ENCODE results near the gene ODF2.
"Not testable (repeated sequence)": the region's sequence is repeated elsewhere in the genome, so short reads cannot be mapped to it uniquely, and the experiment has no call there.

ODF2 gene

DNA sequence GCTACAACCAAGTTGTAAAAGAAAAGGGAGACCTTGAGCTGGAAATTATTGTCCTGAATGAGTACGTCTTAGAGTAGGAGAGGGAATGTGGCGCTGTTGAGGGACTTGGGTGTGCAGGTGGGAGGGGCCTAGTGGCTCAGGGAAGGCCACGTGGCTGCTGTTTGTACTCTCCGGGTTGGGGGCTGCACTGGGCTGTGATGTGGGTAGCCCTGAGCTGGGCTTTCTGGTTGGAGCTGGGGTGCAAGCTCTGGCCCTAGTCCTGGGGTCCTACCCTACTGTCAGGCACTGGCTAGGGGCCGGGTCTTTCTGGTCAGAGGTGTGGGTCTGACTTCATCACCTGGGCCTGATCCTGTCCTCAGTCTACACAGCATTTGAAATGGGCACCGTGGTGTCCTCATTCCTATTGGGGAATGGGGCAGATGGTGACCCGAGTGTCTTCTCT lies 29.6 kb downstream of the ODF2 start:
- no peak for DNase-seq

DNA sequence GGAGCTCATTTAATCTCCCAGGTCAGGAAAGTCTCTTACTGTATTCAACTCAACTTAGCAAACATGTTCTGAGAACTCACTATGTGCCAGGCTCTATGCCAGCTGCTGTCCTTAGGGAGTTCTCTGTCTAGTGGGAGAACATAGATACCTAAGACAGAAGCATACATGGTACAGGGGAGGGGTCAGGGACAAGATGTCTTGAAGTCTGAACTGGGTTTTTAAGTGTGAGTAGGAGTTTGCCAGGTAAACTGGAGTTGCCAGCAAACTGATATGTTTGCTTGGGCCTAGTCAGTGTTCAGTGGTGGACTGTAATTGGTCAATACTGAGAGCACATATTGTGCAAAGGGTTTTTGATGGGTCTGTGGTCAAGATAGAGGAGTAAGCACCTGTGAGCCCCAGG lies 30.4 kb downstream of the ODF2 start:
- DNase-seq: no peak

DNA sequence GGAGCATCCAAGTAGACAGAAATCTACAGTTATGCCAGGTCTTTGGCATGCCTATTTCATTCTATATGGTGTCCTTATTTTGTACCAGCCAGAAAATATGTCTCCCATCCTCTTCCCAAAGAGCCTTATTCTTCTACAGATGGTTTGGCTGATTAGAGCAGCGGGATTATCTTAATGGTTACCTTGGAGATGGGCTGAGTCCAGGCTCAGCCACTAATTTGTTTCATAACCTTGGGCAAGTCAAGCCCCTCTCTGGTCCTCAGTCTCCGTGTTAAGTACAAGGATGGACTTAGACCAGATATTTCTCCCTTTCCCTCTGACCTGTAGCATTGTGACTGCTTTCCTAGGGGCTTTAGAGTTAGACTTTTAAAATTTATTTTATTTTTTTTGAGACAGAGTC lies 37.6 kb downstream of the ODF2 start:
- no peak for DNase-seq

DNA sequence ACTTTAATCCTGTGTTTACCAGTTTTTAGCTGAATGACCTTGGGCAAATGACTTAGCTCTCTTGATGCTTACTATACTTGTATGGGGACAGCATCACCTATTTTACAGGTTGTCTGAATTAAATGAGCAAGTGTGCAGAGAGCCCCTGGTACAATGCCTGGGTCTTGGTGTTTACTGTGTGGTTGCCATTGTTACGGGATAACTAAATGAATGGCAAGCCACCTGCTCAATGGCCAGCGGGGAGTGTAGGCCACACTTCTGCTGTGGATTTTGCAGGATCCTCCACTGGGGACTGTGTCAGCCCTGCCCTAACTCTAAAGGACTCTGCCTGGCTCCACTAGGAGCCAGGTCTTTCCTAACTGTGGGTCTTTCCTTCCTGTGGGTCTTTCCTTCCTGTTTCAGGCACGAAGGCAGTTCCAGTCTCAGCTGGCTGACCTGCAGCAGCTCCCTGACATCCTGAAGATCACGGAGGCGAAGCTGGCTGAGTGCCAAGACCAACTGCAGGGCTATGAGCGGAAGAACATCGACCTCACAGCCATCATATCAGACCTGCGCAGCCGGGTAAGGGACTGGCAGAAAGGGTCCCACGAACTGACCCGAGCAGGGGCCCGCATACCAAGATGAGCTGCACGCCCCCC lies 38.4 kb downstream of the ODF2 start:
- no peak for DNase-seq

DNA sequence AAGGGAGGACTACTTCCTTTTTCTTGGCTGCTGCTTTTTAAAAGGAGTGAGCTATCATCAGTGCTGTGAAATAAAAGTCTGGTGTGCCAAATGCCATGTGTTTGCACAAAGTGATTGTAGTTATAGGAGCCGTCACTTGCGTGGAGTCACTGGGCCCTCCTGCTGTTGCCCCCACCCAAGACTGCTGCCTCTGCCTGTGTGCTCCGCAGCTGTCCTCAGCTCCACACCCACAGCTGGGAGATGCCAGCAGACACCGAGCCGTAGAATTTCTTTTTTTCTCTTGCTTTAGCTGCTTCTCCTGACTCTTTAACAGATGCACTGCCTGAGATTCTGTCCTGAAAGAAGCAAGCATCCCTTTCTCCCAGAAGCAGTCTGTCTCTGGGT lies 38.9 kb downstream of the ODF2 start:
- no peak for DNase-seq

DNA sequence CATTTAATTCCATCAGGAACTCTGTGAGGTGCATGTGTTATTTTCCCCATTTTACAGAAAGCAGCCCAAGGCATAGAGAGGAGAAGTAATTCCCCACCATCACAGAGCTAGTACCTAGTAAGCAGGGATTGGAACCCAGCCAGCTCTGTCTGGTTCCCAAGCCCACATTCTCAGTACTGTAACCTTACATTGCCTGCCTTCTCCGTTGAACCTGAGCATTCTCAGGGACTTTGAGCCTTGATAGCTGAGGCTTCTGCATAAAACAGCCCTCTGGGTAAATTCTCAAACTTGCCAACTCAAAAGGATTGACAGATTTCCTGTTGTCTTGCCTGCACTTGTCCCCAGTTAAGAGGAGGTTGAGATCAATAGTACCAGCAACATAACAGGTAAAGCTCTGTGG lies 39.5 kb downstream of the ODF2 start:
- DNase-seq: no peak

DNA sequence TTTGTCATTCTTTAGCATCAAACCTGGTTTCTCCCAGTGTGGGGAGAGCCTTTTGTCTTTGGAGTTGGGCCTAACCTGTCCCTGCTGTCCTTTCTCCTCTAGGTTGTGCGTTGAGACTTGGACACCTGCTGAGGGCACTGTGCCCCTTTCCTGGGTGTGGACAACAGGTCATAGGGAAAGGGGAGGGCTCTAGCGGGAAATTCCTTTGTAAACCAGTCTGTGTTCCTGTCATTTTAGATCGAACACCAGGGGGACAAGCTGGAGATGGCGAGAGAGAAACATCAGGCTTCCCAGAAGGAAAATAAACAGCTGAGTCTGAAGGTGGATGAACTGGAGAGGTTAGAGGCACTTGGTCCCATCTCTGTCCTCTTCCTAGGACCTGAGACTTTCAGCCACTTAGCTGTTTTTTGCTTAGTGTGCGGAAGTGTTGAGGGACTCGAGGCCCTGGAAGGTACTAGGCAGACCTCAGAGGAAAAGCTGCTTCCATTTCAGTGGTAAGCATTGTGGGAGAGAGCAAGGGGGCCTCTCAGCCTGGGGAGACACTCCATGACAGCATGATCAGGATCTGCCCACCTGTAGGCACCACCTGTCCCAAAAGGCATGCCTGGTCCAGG lies 40.1 kb downstream of the ODF2 start:
- no peak for DNase-seq

DNA sequence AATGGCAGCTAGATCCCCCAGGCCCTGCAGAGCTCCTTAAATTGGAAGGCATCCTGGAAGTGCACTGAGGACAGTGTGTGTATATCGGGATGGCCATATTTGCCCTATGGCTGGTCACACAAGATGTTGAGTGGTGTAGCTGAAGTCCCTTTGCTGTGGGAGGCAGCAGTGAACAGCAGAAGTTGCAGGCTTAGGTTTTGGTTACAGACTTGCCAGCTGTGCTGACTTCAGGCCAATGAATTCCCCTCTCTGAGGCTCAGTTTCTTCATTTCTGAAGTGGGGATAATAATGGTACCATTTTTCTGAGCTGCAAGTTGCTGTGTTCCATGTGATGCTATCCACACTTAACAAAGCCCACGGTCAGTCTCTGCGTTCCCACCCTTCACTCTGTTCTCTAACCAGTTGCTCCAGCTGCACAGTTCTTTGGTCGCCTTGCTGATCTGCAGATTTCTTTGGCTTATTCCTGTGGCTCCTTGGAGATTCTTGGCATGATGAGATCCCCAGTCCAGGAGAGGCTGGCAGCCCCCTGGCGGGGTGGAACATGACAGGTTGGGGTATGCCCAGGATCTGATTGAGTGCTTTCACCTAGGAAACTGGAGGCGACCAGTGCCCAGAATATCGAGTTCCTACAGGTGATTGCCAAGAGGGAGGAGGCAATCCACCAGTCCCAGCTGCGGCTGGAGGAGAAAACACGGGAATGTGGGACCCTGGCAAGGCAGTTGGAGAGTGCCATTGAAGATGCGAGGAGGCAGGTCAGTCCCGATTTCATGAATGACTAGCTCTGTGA lies 42.2 kb downstream of the ODF2 start:
- no peak for DNase-seq

DNA sequence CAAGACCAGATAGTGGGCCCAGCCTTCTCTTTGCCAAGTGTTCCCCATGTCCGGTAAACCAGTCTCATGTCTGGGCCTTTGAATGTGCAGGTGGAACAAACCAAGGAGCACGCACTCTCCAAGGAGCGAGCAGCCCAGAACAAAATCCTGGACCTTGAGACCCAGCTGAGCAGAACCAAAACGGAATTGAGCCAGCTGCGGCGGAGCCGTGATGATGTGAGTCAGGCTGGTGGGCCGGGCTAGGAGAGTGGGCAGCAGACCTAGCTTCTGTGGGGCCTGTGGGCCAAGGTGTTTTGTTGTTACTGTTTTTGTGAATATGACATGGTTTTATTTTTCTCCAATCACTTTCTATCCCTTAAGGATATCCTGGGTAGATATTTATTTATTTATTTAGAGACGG lies 43.1 kb downstream of the ODF2 start:
- DNase-seq: no peak

DNA sequence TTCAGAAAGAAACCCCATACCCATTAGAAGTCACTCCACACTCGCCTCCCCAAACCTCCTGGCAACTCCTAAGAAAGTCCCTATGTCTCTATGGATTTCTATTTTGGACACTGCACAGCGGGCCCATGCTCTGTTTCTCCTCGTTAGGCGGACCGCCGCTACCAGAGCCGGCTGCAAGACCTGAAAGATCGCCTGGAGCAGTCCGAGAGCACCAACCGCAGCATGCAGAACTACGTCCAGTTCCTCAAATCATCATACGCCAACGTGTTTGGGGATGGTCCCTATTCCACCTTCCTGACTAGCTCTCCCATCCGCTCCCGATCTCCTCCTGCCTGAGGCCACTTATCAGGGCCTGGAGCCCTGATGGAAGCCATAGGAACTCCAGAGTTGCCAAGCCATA lies 44.1 kb downstream of the ODF2 start:
- DNase-seq: no peak

DNA sequence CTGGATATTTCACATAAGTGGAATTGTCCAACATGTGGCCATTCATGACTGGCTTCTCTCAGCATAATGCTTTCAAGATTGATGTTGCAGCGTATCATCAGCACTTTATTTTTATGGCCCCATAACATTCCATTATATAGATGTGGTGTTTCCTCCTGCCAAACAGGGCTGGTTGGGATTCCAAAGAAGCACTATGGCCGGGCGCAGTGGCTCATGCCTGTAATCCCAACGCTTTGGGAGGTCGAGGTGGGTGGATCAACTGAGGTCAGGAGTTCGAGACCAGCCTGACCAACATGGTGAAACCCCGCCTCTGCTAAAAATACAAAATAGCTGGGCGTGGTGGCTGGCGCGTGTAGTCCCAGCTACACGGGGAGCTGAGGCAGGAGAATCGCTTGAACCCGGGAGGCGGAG lies 47.6 kb downstream of the ODF2 start:
- not testable (repeated sequence) for DNase-seq

DNA sequence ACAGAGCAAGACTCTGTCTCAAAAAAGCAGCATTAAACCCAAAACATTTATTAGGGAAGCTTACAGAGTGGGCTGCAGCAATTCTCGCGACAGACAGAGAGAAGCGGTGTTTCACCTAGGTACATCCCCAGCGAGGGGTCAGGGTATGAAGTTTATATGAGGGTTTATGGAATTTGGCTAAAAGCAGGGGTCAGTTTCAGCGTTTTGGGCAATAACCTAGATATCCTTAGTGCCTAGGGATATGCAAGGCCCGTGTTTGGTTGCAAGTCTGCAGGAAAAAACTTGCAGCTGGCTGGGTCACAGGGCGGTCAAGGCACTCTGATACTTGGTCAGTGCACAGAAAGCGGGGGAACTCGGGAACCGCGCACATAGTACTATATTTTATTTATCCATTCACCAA lies 48.1 kb downstream of the ODF2 start:
- DNase-seq: peak in 1 of 2 donors; percentile 6

DNA sequence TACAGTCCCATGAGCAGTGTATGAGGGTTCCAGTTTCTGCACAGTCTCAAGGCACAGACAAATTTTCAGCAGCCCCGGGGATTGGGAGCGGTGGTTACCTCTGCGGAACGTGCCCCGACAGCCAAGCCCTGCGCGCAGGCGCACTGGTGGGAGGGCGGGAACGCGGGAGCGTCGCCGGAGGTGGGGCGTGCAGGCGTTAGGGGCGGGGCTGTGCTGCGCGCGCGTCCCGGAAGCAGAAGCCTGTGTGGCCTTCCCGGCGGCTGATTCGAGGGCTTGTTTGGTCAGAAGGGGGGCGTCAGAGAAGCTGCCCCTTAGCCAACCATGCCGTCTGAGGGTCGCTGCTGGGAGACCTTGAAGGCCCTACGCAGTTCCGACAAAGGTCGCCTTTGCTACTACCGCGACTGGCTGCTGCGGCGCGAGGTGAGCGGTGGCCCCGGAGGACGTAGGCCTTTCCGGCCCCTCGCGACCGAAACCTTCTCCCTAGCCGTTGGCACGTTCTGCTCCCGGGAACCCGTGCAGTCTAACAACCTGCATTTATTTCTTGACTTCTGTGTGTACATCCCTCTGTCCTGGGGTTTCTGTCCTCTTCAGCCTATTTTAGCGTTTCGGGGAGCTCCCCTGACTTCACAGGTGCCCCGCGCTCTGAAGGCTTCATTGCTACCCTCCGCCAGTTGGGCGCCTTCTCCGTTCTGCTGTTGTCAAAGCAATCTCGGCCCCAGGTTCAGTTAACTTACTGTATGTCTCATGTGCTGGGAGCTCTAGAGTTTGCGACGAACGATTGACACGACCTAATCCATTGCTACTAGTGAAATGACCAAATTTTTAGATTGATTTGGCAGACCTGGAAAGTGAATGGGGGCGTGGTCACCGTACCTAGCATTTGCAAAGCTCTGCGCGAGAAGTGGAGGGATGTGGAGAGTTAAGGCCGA lies 48.9 kb downstream of the ODF2 start, which contains the start of gene GLE1:
GLE1 (plus strand) TSS at position 235 of the 929 bp plus-strand sequence; CDS start at position 322, 87 bp downstream.
- peak; percentile 94 to 97 for DNase-seq

DNA sequence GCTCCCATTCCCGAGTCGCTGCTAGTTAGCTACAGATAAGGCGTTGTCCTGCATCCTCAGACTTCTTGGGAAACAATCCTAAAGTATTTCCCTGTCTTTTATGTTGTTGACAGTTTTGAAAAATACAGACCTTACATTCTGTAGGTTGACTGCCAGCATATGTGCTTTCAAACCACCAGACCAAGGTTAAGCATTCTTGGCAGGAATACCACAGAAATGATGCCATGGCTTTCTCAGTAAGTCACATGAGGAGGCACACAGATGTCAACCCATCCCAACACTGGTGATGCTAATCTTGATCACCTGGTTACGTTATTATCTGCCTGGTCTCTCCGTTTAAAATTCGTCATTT lies 49.6 kb downstream of the ODF2 start:
- no peak for DNase-seq

DNA sequence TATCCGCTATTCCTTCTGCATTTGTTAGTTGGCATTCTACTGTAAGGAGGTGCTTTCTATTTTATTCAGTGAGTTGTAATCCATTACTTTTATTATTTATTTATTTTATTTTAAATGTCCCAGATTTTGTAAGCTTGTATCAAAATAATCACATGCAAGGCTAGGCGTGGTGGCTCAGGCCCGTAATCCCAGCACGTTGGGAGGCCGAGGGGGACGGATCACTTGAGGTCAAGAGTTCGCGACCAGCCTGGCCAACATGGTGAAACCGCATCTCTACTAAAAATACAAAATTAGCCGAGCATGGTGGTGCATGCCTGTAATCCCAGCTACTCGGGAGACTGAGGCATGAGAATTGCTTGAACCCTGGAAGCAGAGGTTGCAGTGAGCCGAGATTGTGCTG lies 50.1 kb downstream of the ODF2 start:
- DNase-seq: not testable (repeated sequence)

DNA sequence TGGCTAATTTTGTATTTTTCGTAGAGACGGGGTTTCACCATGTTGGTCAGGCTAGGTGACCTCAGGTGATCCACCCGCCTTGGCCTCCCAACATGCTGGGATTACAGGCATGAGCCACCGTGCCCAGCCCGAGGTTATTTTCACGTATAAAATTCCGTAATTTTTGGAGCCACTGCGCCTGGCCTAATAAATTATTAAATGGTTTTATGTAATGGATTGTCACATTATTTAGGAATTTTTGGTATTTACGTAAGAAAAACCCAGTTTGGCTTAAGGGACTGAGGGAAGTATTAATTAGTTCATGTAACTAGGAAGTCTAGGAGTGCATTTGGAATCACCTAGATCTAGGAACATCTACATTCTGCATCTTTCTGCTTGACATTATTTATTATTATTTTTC lies 57.0 kb downstream of the ODF2 start:
- DNase-seq: no peak

DNA sequence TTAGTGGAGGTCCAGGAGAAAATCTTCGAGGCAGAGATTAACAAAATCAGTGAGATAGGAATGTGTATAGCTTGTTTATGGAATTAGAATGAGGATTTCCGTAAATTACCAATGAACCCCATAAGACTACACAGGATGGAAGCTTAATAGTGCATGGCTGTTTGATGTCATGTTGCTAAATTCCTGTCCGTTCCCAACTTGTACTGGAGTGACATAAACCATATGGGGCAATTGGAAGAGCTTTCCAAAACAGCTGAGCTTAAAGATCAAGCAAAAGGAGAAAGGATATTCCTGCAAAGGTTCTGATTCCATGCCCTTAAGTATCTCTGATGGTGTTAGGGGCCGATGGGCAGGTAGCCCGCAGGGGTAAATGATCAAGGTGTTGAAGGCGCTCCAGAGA lies 66.2 kb downstream of the ODF2 start:
- no peak for DNase-seq

DNA sequence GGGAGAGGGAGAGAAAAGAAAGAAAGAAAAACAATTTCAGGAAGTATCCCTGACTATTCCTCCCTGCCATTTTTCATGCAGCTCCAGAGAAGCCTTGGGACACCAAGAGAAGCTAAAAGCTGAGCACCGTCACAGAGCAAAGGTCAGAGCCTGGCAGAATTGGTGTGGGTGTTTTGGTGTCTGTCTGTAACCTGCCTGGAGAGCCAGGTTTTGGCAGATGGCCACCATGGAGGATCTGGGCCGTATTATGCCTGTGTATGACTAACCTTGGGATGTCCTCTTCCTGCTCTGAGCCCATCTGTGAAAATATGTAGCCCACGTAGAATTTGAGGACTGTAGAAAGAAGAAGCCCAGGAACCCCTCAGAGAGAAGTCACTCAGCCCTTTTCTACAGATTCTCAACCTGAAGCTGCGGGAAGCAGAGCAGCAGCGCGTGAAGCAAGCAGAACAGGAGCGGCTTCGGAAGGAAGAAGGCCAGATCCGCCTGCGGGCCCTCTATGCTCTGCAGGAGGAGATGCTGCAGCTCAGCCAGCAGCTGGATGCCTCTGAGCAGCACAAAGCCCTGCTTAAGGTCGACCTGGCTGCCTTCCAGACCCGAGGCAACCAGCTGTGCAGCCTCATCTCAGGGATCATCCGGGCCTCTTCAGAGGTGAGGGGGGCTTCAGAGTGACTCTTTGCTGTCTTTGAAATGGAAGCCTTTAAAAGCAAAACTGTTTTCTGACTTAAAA lies 67.6 kb downstream of the ODF2 start:
- no peak for DNase-seq

DNA sequence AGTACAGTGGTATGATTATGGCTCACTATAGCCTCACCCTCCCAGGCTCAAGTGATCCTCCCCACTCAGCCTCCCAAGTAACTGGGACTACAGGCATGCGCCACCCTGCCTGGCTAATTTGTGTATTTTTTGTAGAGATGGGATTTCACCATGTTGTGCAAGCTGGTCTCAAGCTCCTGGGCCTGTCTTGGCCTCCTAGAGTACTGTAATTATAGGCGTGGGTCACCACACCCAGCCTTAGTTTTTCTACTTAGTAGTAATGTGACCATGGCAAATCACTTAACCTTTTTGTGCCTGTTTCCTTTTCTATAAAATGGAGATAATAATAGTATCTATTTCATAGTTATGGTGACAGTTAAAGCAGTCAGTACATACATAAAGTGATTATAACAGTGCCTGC lies 70.9 kb downstream of the ODF2 start:
- DNase-seq: no peak

DNA sequence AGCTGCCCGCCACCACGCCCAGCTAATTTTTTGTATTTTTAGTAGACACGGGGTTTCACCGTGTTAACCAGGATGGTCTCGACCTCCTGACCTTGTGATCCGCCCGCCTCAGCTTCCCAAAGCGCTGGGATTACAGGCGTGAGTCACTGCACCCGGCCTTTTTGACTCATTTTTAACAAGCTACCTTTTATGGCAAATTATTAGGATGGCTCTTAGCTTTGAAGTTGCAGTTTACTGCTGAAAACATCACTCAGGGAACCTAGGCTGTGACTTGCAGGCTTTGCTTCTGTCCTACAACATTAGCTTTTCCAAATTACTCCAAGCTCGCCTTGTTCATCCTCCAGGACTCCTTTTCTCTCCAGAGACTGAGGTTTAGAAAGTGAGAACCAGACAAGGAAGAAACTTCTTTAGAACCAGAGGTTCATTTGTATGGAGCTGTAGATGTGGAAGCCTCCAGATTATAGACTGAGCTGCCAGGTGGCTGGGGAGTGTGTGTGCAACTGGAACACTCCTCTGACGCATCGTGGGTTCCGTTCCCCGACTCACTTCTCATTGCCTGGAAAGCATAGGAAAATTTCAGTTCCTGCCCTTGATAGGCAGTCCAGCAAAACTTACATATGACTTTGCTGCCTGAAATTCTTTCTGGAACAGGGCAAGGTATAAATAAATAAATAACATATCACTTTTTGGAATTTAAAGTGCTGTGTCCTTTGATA lies 72.8 kb downstream of the ODF2 start:
- DNase-seq: no peak

DNA sequence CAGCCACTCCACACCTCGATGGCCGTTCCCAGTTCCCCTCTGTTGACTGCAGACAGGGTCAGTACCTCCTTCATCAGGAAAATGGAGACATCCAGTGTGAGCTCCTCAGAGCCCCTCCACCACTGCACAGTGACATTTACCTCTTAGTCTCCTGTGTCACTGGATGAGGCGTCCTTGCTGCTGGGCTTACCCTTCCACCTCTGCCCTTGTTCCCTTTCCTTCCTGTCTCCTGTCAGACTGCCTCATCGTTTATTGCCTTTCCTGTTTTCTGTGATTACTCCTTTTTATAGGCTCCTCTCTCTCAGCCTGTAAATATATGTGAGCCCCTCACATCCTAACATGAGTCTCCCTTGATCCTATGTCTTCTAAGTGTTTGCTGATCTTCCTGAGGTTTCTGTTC lies 73.4 kb downstream of the ODF2 start:
- DNase-seq: no peak

DNA sequence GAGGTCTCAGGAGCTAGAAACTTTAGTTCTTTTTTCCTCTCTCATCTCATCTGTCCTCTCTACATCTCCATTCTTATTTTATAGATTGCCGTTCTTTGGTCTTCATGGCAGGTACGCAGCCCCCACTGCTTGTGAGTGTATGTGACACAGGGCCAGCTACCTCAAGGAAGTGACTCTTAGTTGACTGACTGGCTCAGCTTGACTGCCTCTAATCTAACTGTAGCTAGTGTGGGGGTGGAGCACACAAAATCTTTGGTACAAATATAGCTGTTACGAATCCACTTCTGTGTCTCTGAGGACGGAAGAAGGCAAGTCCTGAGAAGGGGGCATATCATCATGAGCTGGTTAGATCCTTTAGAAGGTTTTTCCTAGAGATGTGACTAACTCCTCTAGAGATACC lies 76.8 kb downstream of the ODF2 start:
- DNase-seq: no peak

Data from CD4-positive, alpha-beta T cell treated with Interferon alpha-2 for 1 hour (primary cell).